Gastroesophageal sphincter (tissue), 3 donors: ENCODE data around the gene STRBP.

Experiments used
- CTCF ChIP-seq, 4 experiments: fragments of 200-600 bp in 2 of 4; fragments of 450-650 bp in 2 of 4; sonication (generic) in 1 of 4; IDR thresholded peaks; one replicate each; pipeline ENCODE4 v1.5.1; 2017 to 2019; ENCODE audit warnings: antibody characterized with exemption in 4 of 4, mild to moderate bottlenecking in 2 of 4, moderate library complexity in 2 of 4
- EP300 ChIP-seq: sonication (generic); formaldehyde crosslinking; IDR thresholded peaks from one replicate; pipeline ENCODE4 v1.6.1; 2017; ENCODE audit warnings: antibody characterized with exemption, mild to moderate bottlenecking
- POLR2AphosphoS5 ChIP-seq: sonication (generic); formaldehyde crosslinking; IDR thresholded peaks from one replicate; pipeline ENCODE4 v1.6.1; 2017; ENCODE audit warnings: antibody characterized with exemption

DNA sequence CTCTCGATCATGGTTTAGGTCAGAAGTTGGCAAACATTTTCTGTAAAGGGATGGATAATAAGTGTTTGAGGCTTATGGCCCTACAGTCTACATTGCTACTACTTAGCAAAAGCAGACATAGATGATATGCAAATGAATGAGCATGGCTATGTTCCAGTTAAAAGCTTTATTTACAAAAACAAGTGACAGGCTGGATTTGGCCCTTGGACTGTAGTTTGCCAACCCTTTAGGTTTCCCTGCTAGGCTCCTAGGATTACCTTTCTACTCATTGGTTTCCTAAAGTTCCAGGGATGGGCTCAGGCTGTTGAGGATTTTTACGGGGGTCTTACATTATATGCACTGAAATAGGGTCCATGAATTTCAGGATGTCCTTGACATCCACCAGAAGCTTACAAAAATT, 177.4 kb downstream of the STRBP start:
- TF ChIP-seq CTCF (IDR thresholded peaks at IDR 0.05) (no peak), EP300 (no peak), POLR2AphosphoS5 (no peak)
